Stomach (tissue), 9 donors: ENCODE data around the gene HSD17B12. TPM values are rescaled to one million over a fixed set of nuclear protein-coding genes. Genes with fewer than 3 reads are reported as not detected.

Source experiments
- DNase-seq, 2 donors: peaks; one replicate each; pipeline versions ENCODE4 v3.0.0 to v3.0.0-alpha.2; 2013 to 2019
- H3K27ac ChIP-seq, 5 donors: fragments of 200-600 bp in 4 of 5; sonication (generic) in 4 of 5; one replicate each; pipeline ENCODE4 v1.5.1; 2013 to 2019; ENCODE audit warnings: mild to moderate bottlenecking in 1 of 5, moderate library complexity in 1 of 5
- H3K27me3 ChIP-seq, 3 donors: fragments of 200-600 bp; sonication (generic); one replicate each; pipeline ENCODE4 v1.5.1; 2017 to 2019; ENCODE audit warnings: mixed run types in 1 of 3
- H3K36me3 ChIP-seq, 4 donors: fragments of 200-600 bp; sonication (generic); 1 replicate in 3 of 4; 2 replicates in 1 of 4; pipeline ENCODE4 v1.5.1; 2016 to 2019
- H3K4me1 ChIP-seq, 4 donors: fragments of 200-600 bp; sonication (generic); one replicate each; pipeline ENCODE4 v1.5.1; 2016 to 2019
- H3K4me3 ChIP-seq, 4 donors: fragments of 200-600 bp; sonication (generic) in 3 of 4; one replicate each; pipeline ENCODE4 v1.5.1; 2016 to 2019; ENCODE audit warnings: mild to moderate bottlenecking in 1 of 4
- H3K9me3 ChIP-seq, 4 donors: fragments of 200-600 bp; sonication (generic); one replicate each; pipeline ENCODE4 v1.5.1; 2016 to 2019
- CTCF ChIP-seq, 7 experiments: fragments of 450-650 bp in 4 of 7; fragments of 200-600 bp in 3 of 7; sonication (generic) in 3 of 7; IDR thresholded peaks; one replicate each; pipeline ENCODE4 v1.5.1; 2016 to 2019; ENCODE audit warnings: antibody characterized with exemption in 7 of 7, control low read depth in 2 of 7, mild to moderate bottlenecking in 1 of 7
- EP300 ChIP-seq: sonication (generic); formaldehyde crosslinking; IDR thresholded peaks from one replicate; pipeline ENCODE4 v1.6.1; 2017; ENCODE audit warnings: antibody characterized with exemption
- POLR2A ChIP-seq, 4 donors: fragments of 450-650 bp; IDR thresholded peaks; one replicate each; pipeline ENCODE4 v1.6.1; 2016; ENCODE audit warnings: antibody characterized with exemption in 4 of 4, control low read depth in 2 of 4, mild to moderate bottlenecking in 1 of 4, moderate library complexity in 1 of 4
- POLR2AphosphoS5 ChIP-seq, 3 donors: sonication (generic); formaldehyde crosslinking; IDR thresholded peaks; one replicate each; pipeline ENCODE4 v1.6.1; 2016; ENCODE audit warnings: antibody characterized with exemption in 3 of 3
- WGBS, 5 donors: extraction: QIAGEN DNeasy Blood & Tissue Kit in 3 of 5; methylation state at CpG; one replicate each; pipeline versions ENCODE4 v1.1.5 to v1.1.7; 2013 to 2018; 5-methylcytosine and 5-hydroxymethylcytosine counted together
- intact Hi-C: fragments of 100-400 bp; cut with DNase I; formaldehyde crosslinking; loops from one replicate; pipeline ENCODE4 v1.15.1; 2023; ENCODE audit warnings: low total_unique reads
- polyA plus RNA-seq, 3 donors: library from polyadenylated mRNA; stranded (reverse); fragments of 200-250 nt; gene quantifications; one replicate each; pipeline ENCODE4 v1.2.3, GENCODE V29; 2013
- total RNA-seq, 5 donors: library from RNA; depleted of rRNA; stranded (reverse); fragments of >200 nt; gene quantifications; one replicate each; pipeline versions ENCODE4 v1.1.0 to v1.2.3, GENCODE V29; 2014 to 2016
- donor health status: healthy with polysubstance abuse.
- donor health status: Bipolar disorder and iron deficiency.
- donor health status: healthy.

Gene HSD17B12
- total and polyA plus RNA-seq, 8 donors = 25.8 to 169 (median 52.4) TPM

- H3K27me3 ChIP-seq = no peaks in the 10 kb centered on the region
- no peaks in the 10 kb centered on the region for H3K9me3 ChIP-seq
- DNase-seq = no peak
- TF ChIP-seq POLR2AphosphoS5 (IDR thresholded peaks at IDR 0.05) (no peak), EP300 (no peak), CTCF (IDR thresholded peaks at IDR 0.05) (no peak), POLR2A (IDR thresholded peaks at IDR 0.05) (no peak)
- H3K27ac ChIP-seq = no peak overlapping the region
- H3K4me1 ChIP-seq = peaks cover 0 to 10% (median 3%) of the 10 kb centered on the region in 4 donors
- 41 to 57% (median 56%) methylated on average over 3 of the region's 3 CpGs for WGBS, 5 donors
- no peak overlapping the region for H3K4me3 ChIP-seq
- peaks cover 53 to 98% (median 95%) of the 10 kb centered on the region in 4 donors for H3K36me3 ChIP-seq
- intact Hi-C loops = loop anchor here (5.0 kb wide), 1 partner anchor 144 kb away; no protein-coding TSS in a partner anchor
These were observed 212.3 kb downstream of the HSD17B12 start for GRCh38 chr11:43892851-43893250.

GRCh38 chr11:43894546-43894945 lies 214.0 kb downstream of the HSD17B12 start:
- intact Hi-C loops = loop anchor here (5.0 kb wide), 1 partner anchor 143 kb away; no protein-coding TSS in a partner anchor
- no peak for TF ChIP-seq POLR2A (IDR thresholded peaks at IDR 0.05)
- TF ChIP-seq EP300 = no peak
- TF ChIP-seq POLR2AphosphoS5 (IDR thresholded peaks at IDR 0.05) = no peak
- TF ChIP-seq CTCF (IDR thresholded peaks at IDR 0.05) = no peak
- Histone ChIP-seq H3K27ac (no peak overlapping the region), H3K4me3 (no peak overlapping the region), H3K27me3 (no peaks in the 10 kb centered on the region), H3K9me3 (no peaks in the 10 kb centered on the region), H3K4me1 (peaks cover 0 to 10% (median 2%) of the 10 kb centered on the region in 4 donors), H3K36me3 (peaks cover 63 to 100% (median 98%) of the 10 kb centered on the region in 4 donors)
- DNase-seq = no peak
- WGBS, 5 donors = 50 to 79% (median 67%) methylated on average over 2 of the region's 2 CpGs

GRCh38 chr11:43895601-43896000 lies 215.1 kb downstream of the HSD17B12 start:
- Histone ChIP-seq H3K27ac (peak overlapping the region in 1 of 5 donors; percentile 20), H3K9me3 (no peaks in the 10 kb centered on the region), H3K27me3 (no peaks in the 10 kb centered on the region), H3K36me3 (peaks cover 60 to 95% (median 91%) of the 10 kb centered on the region in 4 donors), H3K4me1 (peaks cover 0 to 2% (median 0%) of the 10 kb centered on the region in 4 donors), H3K4me3 (no peak overlapping the region)
- TF ChIP-seq EP300 (no peak), POLR2A (IDR thresholded peaks at IDR 0.05) (no peak), CTCF (IDR thresholded peaks at IDR 0.05) (no peak), POLR2AphosphoS5 (IDR thresholded peaks at IDR 0.05) (no peak)
- 86 to 96% (median 95%) methylated on average over 2 of the region's 2 CpGs for WGBS, 5 donors
- DNase-seq = no peak
- intact Hi-C loops = no loop called here

GRCh38 chr11:43898574-43898973 lies 218.0 kb downstream of the HSD17B12 start:
- Histone ChIP-seq H3K9me3 (no peaks in the 10 kb centered on the region), H3K4me1 (peaks cover 0 to 11% (median 8%) of the 10 kb centered on the region in 4 donors), H3K36me3 (peaks cover 32 to 93% (median 82%) of the 10 kb centered on the region in 4 donors), H3K27ac (no peak overlapping the region), H3K27me3 (no peaks in the 10 kb centered on the region), H3K4me3 (no peak overlapping the region)
- no peak for DNase-seq
- no peak for TF ChIP-seq EP300
- TF ChIP-seq POLR2A (IDR thresholded peaks at IDR 0.05) = no peak
- no peak for TF ChIP-seq CTCF (IDR thresholded peaks at IDR 0.05)
- TF ChIP-seq POLR2AphosphoS5 (IDR thresholded peaks at IDR 0.05) = no peak
- 91 to 97% (median 94%) methylated on average over 7 of the region's 7 CpGs for WGBS, 5 donors
- intact Hi-C loops = no loop called here
